Measurements from ENCODE around the gene LRP1. TPM values are rescaled to one million over a fixed set of nuclear protein-coding genes. Genes with fewer than 3 reads are reported as not detected.

The LRP1 gene
- polyA plus RNA-seq, 1 donor (not counting 4 experiments of a cell fraction or from before 2014, with no cell fraction given): 4.9 TPM

GRCh38 chr12:57196439-57196838 lies 68.2 kb downstream of the LRP1 start:
- DNase-seq (ENCODE audit: low read depth, low spot score): no peak
- no peak for TF ChIP-seq CTCF (optimal IDR thresholded peaks at IDR 0.05 in 1 of 3, IDR thresholded peaks at IDR 0.05 in 1 of 3, conservative IDR thresholded peaks at IDR 0.05 in 1 of 3; ENCODE audit: extremely low read depth in 1 of 3, insufficient read depth in 2 of 3, low read length in 3 of 3)
- no peak for TF ChIP-seq EZH2 (IDR thresholded peaks at IDR 0.05; ENCODE audit: low read length)
- Histone ChIP-seq H2AFZ (ENCODE audit: control insufficient read depth, low read length) (no peak overlapping the region), H4K20me1 (ENCODE audit: control insufficient read depth, extremely low read depth, insufficient read depth, low read length) (no peaks in the 10 kb centered on the region), H3K9ac (ENCODE audit: control insufficient read depth, extremely low read depth, insufficient read depth, low read length) (no peak overlapping the region), H3K79me2 (ENCODE audit: control insufficient read depth, insufficient read depth, low read length) (no peaks in the 10 kb centered on the region), H3K4me1 (ENCODE audit: control insufficient read depth, extremely low read depth, insufficient read depth, low read length) (no peaks in the 10 kb centered on the region), H3K9me3 (ENCODE audit: control insufficient read depth, low read depth, low read length) (no peaks in the 10 kb centered on the region), H3K4me2 (ENCODE audit: control insufficient read depth, extremely low read depth, insufficient read depth, low read depth, low read length) (no peak overlapping the region), H3K4me3 (ENCODE audit: control insufficient read depth in 2 of 3, extremely low read depth in 1 of 3, insufficient read depth in 2 of 3, low read depth in 1 of 3, low read length in 3 of 3) (no peak overlapping the region), H3K27ac (ENCODE audit: control insufficient read depth, insufficient read depth, low read length) (no peak overlapping the region), H3K36me3 (ENCODE audit: control insufficient read depth in 2 of 2, extremely low read depth in 1 of 2, insufficient read depth in 2 of 2, low read length in 2 of 2) (peaks cover 0 to 47% of the 10 kb centered on the region in 2 experiments), H3K27me3 (ENCODE audit: control insufficient read depth, extremely low read depth, insufficient read depth, low read length) (no peaks in the 10 kb centered on the region), H3K9me1 (ENCODE audit: control insufficient read depth, extremely low read depth, insufficient read depth, low read length) (no peaks in the 10 kb centered on the region)
- FAIRE-seq: no peak
- dilution Hi-C loops (cut with MboI; ENCODE audit: extremely low pct_ligation_motif_present, low sequenced_read_pairs): no loop called here

GRCh38 chr12:57196956-57197355 lies 68.7 kb downstream of the LRP1 start:
- H3K4me2 ChIP-seq (ENCODE audit: control insufficient read depth, extremely low read depth, insufficient read depth, low read depth, low read length): no peak overlapping the region
- H3K4me1 ChIP-seq (ENCODE audit: control insufficient read depth, extremely low read depth, insufficient read depth, low read length): no peaks in the 10 kb centered on the region
- no peak overlapping the region for H3K9ac ChIP-seq (ENCODE audit: control insufficient read depth, extremely low read depth, insufficient read depth, low read length)
- peaks cover 0 to 44% of the 10 kb centered on the region in 2 experiments for H3K36me3 ChIP-seq (ENCODE audit: control insufficient read depth in 2 of 2, extremely low read depth in 1 of 2, insufficient read depth in 2 of 2, low read length in 2 of 2)
- DNase-seq (ENCODE audit: low read depth, low spot score) (no peak), FAIRE-seq (no peak)
- no peak for TF ChIP-seq EZH2 (IDR thresholded peaks at IDR 0.05; ENCODE audit: low read length)
- no peak for TF ChIP-seq CTCF (optimal IDR thresholded peaks at IDR 0.05 in 1 of 3, IDR thresholded peaks at IDR 0.05 in 1 of 3, conservative IDR thresholded peaks at IDR 0.05 in 1 of 3; ENCODE audit: extremely low read depth in 1 of 3, insufficient read depth in 2 of 3, low read length in 3 of 3)
- dilution Hi-C loops (cut with MboI; ENCODE audit: extremely low pct_ligation_motif_present, low sequenced_read_pairs): no loop called here
- no peaks in the 10 kb centered on the region for H3K27me3 ChIP-seq (ENCODE audit: control insufficient read depth, extremely low read depth, insufficient read depth, low read length)
- H3K79me2 ChIP-seq (ENCODE audit: control insufficient read depth, insufficient read depth, low read length): no peaks in the 10 kb centered on the region
- H3K9me3 ChIP-seq (ENCODE audit: control insufficient read depth, low read depth, low read length): no peaks in the 10 kb centered on the region
- no peak overlapping the region for H2AFZ ChIP-seq (ENCODE audit: control insufficient read depth, low read length)
- H3K4me3 ChIP-seq (ENCODE audit: control insufficient read depth in 2 of 3, extremely low read depth in 1 of 3, insufficient read depth in 2 of 3, low read depth in 1 of 3, low read length in 3 of 3): no peak overlapping the region
- H4K20me1 ChIP-seq (ENCODE audit: control insufficient read depth, extremely low read depth, insufficient read depth, low read length): no peaks in the 10 kb centered on the region
- no peaks in the 10 kb centered on the region for H3K9me1 ChIP-seq (ENCODE audit: control insufficient read depth, extremely low read depth, insufficient read depth, low read length)
- no peak overlapping the region for H3K27ac ChIP-seq (ENCODE audit: control insufficient read depth, insufficient read depth, low read length)
